CD4-positive, alpha-beta T cell treated with Interleukin-17A for 1 hour (primary cell): Measurements from ENCODE around the gene F3.
"Not testable (repeated sequence)": the region's sequence is repeated elsewhere in the genome, so short reads cannot be mapped to it uniquely, and the experiment has no call there.

Experiments
- DNase-seq: peaks from one replicate; pipeline ENCODE4 v3.0.0-alpha.2; 2020

F3 gene

GRCh38 chr1:94541246-94542087 is at the start of gene F3:
Gene F3, minus strand, starts transcription at chr1:94541759. Its CDS starts 123 bp downstream, at chr1:94541636.
- peak; percentile 26 for DNase-seq

- no peak for DNase-seq
Measured at GRCh38 chr1:94590203-94591137, 48.9 kb upstream of the F3 start.

GRCh38 chr1:94589728-94590127 is 48.2 kb upstream of the F3 start:
- no peak for DNase-seq

GRCh38 chr1:94582565-94582964 is 41.0 kb upstream of the F3 start:
- DNase-seq: no peak

- no peak for DNase-seq
Measured at GRCh38 chr1:94580367-94581115, 39.0 kb upstream of the F3 start.

GRCh38 chr1:94579876-94580294 is 38.3 kb upstream of the F3 start:
- DNase-seq: no peak

- DNase-seq: no peak
Measured at GRCh38 chr1:94578856-94579255, 37.3 kb upstream of the F3 start.

- DNase-seq: not testable (repeated sequence)
Measured at GRCh38 chr1:94573917-94574316, 32.4 kb upstream of the F3 start.

- no peak for DNase-seq
Measured at GRCh38 chr1:94572780-94573179, 31.2 kb upstream of the F3 start.

- not testable (repeated sequence) for DNase-seq
Measured at GRCh38 chr1:94570965-94571364, 29.4 kb upstream of the F3 start.

GRCh38 chr1:94568806-94569205 is 27.2 kb upstream of the F3 start:
- not testable (repeated sequence) for DNase-seq

GRCh38 chr1:94567975-94568607 is 26.5 kb upstream of the F3 start:
- DNase-seq: not testable (repeated sequence)

GRCh38 chr1:94566436-94566835 is 24.9 kb upstream of the F3 start:
- DNase-seq: not testable (repeated sequence)

GRCh38 chr1:94565901-94566300 is 24.3 kb upstream of the F3 start:
- no peak for DNase-seq

- no peak for DNase-seq
Measured at GRCh38 chr1:94562519-94563260, 21.1 kb upstream of the F3 start.

- DNase-seq: no peak
Measured at GRCh38 chr1:94560333-94560732, 18.8 kb upstream of the F3 start.

GRCh38 chr1:94559921-94560320 is 18.4 kb upstream of the F3 start:
- no peak for DNase-seq

GRCh38 chr1:94555091-94555490 is 13.5 kb upstream of the F3 start:
- no peak for DNase-seq

- DNase-seq: no peak
Measured at GRCh38 chr1:94554580-94554979, 13.0 kb upstream of the F3 start.

GRCh38 chr1:94553931-94554330 is 12.4 kb upstream of the F3 start:
- DNase-seq: no peak

GRCh38 chr1:94553323-94553730 is 11.8 kb upstream of the F3 start:
- DNase-seq: no peak
